ENCODE measurements around the gene AUTS2. TPM values are rescaled to one million over a fixed set of nuclear protein-coding genes. Genes with fewer than 3 reads are reported as not detected.

AUTS2 gene
- total and polyA plus RNA-seq, 2 donors (not counting 1 experiment from before 2014, with no cell fraction given), result 0.60 to 9.1 TPM

- Histone ChIP-seq H2AFZ (ENCODE audit: low read length) (no peak overlapping the region), H3K79me2 (ENCODE audit: control insufficient read depth, insufficient read depth, low read length) (no peaks in the 10 kb centered on the region), H3K36me3 (ENCODE audit: control insufficient read depth, insufficient read depth, low read length) (no peaks in the 10 kb centered on the region), H3K9ac (ENCODE audit: insufficient read depth, low read length) (no peak overlapping the region), H3K27ac (ENCODE audit: insufficient read depth, low read length) (no peak overlapping the region), H3K4me1 (ENCODE audit: control insufficient read depth, extremely low read depth, insufficient read depth, low read length) (no peaks in the 10 kb centered on the region), H3K27me3 (ENCODE audit: control insufficient read depth, insufficient read depth, low read length) (no peaks in the 10 kb centered on the region), H3K4me3 (replicated peaks in 1 of 4; ENCODE audit: control extremely low read depth in 1 of 4, insufficient read depth in 1 of 4, low read depth in 3 of 4, low read length in 4 of 4) (no peak overlapping the region), H4K20me1 (ENCODE audit: control insufficient read depth, extremely low read depth, insufficient read depth, low read length) (no peaks in the 10 kb centered on the region), H3K9me3 (ENCODE audit: control insufficient read depth, insufficient read depth, low read depth, low read length) (no peaks in the 10 kb centered on the region), H3K4me2 (ENCODE audit: extremely low read depth, insufficient read depth, low read length) (no peak overlapping the region)
- TF ChIP-seq EZH2 (IDR thresholded peaks at IDR 0.05; ENCODE audit: low read length, missing control alignments), result no peak
- TF ChIP-seq CTCF (conservative IDR thresholded peaks at IDR 0.05 in 1 of 2, IDR thresholded peaks at IDR 0.05 in 1 of 2; ENCODE audit: low read depth in 1 of 2, low read length in 2 of 2), result no peak
- DNase-seq (ENCODE audit: low read depth in 2 of 2), result no peak
Measured at GRCh38 chr7:70214071-70214470, 615.8 kb downstream of the AUTS2 start.

GRCh38 chr7:70215491-70215890, 617.2 kb downstream of the AUTS2 start:
- Histone ChIP-seq H3K4me3 (replicated peaks in 1 of 4; ENCODE audit: control extremely low read depth in 1 of 4, insufficient read depth in 1 of 4, low read depth in 3 of 4, low read length in 4 of 4) (no peak overlapping the region), H3K4me1 (ENCODE audit: control insufficient read depth, extremely low read depth, insufficient read depth, low read length) (no peaks in the 10 kb centered on the region), H3K36me3 (ENCODE audit: control insufficient read depth, insufficient read depth, low read length) (no peaks in the 10 kb centered on the region), H2AFZ (ENCODE audit: low read length) (no peak overlapping the region), H3K9me3 (ENCODE audit: control insufficient read depth, insufficient read depth, low read depth, low read length) (no peaks in the 10 kb centered on the region), H3K27me3 (ENCODE audit: control insufficient read depth, insufficient read depth, low read length) (no peaks in the 10 kb centered on the region), H3K27ac (ENCODE audit: insufficient read depth, low read length) (no peak overlapping the region), H3K4me2 (ENCODE audit: extremely low read depth, insufficient read depth, low read length) (no peak overlapping the region), H4K20me1 (ENCODE audit: control insufficient read depth, extremely low read depth, insufficient read depth, low read length) (no peaks in the 10 kb centered on the region), H3K79me2 (ENCODE audit: control insufficient read depth, insufficient read depth, low read length) (no peaks in the 10 kb centered on the region), H3K9ac (ENCODE audit: insufficient read depth, low read length) (no peak overlapping the region)
- peak; percentile 8 to 82 for DNase-seq (ENCODE audit: low read depth in 2 of 2)
- TF ChIP-seq EZH2 (IDR thresholded peaks at IDR 0.05; ENCODE audit: low read length, missing control alignments) (no peak), CTCF (conservative IDR thresholded peaks at IDR 0.05 in 1 of 2, IDR thresholded peaks at IDR 0.05 in 1 of 2; ENCODE audit: low read depth in 1 of 2, low read length in 2 of 2) (no peak)

- no peak overlapping the region for H3K4me3 ChIP-seq (replicated peaks in 1 of 4; ENCODE audit: control extremely low read depth in 1 of 4, insufficient read depth in 1 of 4, low read depth in 3 of 4, low read length in 4 of 4)
- no peaks in the 10 kb centered on the region for H3K9me3 ChIP-seq (ENCODE audit: control insufficient read depth, insufficient read depth, low read depth, low read length)
- TF ChIP-seq EZH2 (IDR thresholded peaks at IDR 0.05; ENCODE audit: low read length, missing control alignments) (no peak), CTCF (conservative IDR thresholded peaks at IDR 0.05 in 1 of 2, IDR thresholded peaks at IDR 0.05 in 1 of 2; ENCODE audit: low read depth in 1 of 2, low read length in 2 of 2) (no peak)
- H3K36me3 ChIP-seq (ENCODE audit: control insufficient read depth, insufficient read depth, low read length), result no peaks in the 10 kb centered on the region
- no peak overlapping the region for H3K27ac ChIP-seq (ENCODE audit: insufficient read depth, low read length)
- H3K27me3 ChIP-seq (ENCODE audit: control insufficient read depth, insufficient read depth, low read length), result no peaks in the 10 kb centered on the region
- H3K79me2 ChIP-seq (ENCODE audit: control insufficient read depth, insufficient read depth, low read length), result no peaks in the 10 kb centered on the region
- H4K20me1 ChIP-seq (ENCODE audit: control insufficient read depth, extremely low read depth, insufficient read depth, low read length), result no peaks in the 10 kb centered on the region
- no peak for DNase-seq (ENCODE audit: low read depth in 2 of 2)
- H3K4me2 ChIP-seq (ENCODE audit: extremely low read depth, insufficient read depth, low read length), result no peak overlapping the region
- H3K9ac ChIP-seq (ENCODE audit: insufficient read depth, low read length), result no peak overlapping the region
- no peaks in the 10 kb centered on the region for H3K4me1 ChIP-seq (ENCODE audit: control insufficient read depth, extremely low read depth, insufficient read depth, low read length)
- no peak overlapping the region for H2AFZ ChIP-seq (ENCODE audit: low read length)
Measured at GRCh38 chr7:70217571-70217970, 619.3 kb downstream of the AUTS2 start.
